HEK293 (cell line): ENCODE results near the gene ADH4.

Experiments
- CTCF ChIA-PET: fragments of 350-600 bp; formaldehyde crosslinking; extraction: SDS; loops from one replicate; lab custom pipeline; 2021; ENCODE audit warnings: antibody characterized with exemption; lab: Yijun Ruan, JAX
- POLR2A ChIA-PET: fragments of 300-600 bp; formaldehyde crosslinking; extraction: SDS; loops from one replicate; lab custom pipeline; 2020; ENCODE audit warnings: antibody characterized with exemption, inconsistent platforms; lab: Yijun Ruan, JAX
- H3K27ac ChIP-seq: fragments of 200-500 bp; sonication (Bioruptor generic); 2 replicates; pipeline ENCODE4 v1.5.1; 2014; ENCODE audit warnings: low read depth, low read length, control low read depth, inconsistent platforms; ENCODE audit errors: extremely low read depth
- H3K36me3 ChIP-seq, 2 experiments: fragments of 200-500 bp in 1 of 2; sonication (Bioruptor generic) in 1 of 2; 1 replicate in 1 of 2; 2 replicates in 1 of 2; pipeline ENCODE4 v1.5.1; 2014 to 2017; ENCODE audit warnings: inconsistent platforms in 2 of 2, low read length in 2 of 2; ENCODE audit not compliant: control insufficient read depth in 2 of 2, insufficient read depth in 1 of 2
- H3K4me1 ChIP-seq: fragments of 200-500 bp; sonication (Bioruptor generic); 2 replicates; pipeline ENCODE4 v1.5.1; 2014; ENCODE audit warnings: mild to moderate bottlenecking, low read length, inconsistent platforms; ENCODE audit not compliant: control insufficient read depth, insufficient read depth
- H3K4me3 ChIP-seq: 2 replicates; pipeline ENCODE4 v1.5.1; 2011; ENCODE audit warnings: low read depth, mild to moderate bottlenecking, control low read depth, low read length, moderate library complexity
- H3K9me3 ChIP-seq: fragments of 200-500 bp; sonication (Bioruptor generic); 2 replicates; pipeline ENCODE4 v1.5.1; 2014; ENCODE audit warnings: low read depth, low read length, inconsistent platforms; ENCODE audit not compliant: control insufficient read depth, insufficient read depth
- GLI2 ChIP-seq: fragments of 450-650 bp; formaldehyde crosslinking; IDR thresholded peaks from 2 replicates; pipeline ENCODE4; 2017; ENCODE audit warnings: missing biosample characterization, missing genetic modification characterization, low read depth, borderline replicate concordance
- GLIS2 ChIP-seq: fragments of 450-650 bp; formaldehyde crosslinking; IDR thresholded peaks from 2 replicates; pipeline ENCODE4 v1.5.1; 2016; ENCODE audit warnings: missing biosample characterization, missing genetic modification characterization
- KLF16 ChIP-seq: fragments of 450-650 bp; formaldehyde crosslinking; IDR thresholded peaks from 2 replicates; pipeline ENCODE4 v1.5.1; 2017; ENCODE audit warnings: missing biosample characterization, missing genetic modification characterization
- KLF8 ChIP-seq: fragments of 450-650 bp; formaldehyde crosslinking; IDR thresholded peaks from 2 replicates; pipeline ENCODE4 v1.5.1; 2016; ENCODE audit warnings: missing biosample characterization, missing genetic modification characterization
- OVOL3 ChIP-seq: fragments of 450-650 bp; formaldehyde crosslinking; IDR thresholded peaks from 2 replicates; pipeline ENCODE4 v1.5.1; 2016; ENCODE audit warnings: missing biosample characterization, missing genetic modification characterization
- RBAK ChIP-seq: fragments of 450-650 bp; formaldehyde crosslinking; IDR thresholded peaks from 2 replicates; pipeline ENCODE4 v1.5.1; 2016; ENCODE audit warnings: missing biosample characterization, missing genetic modification characterization
- SCRT2 ChIP-seq: fragments of 450-650 bp; formaldehyde crosslinking; IDR thresholded peaks from 2 replicates; pipeline ENCODE4 v1.5.1; 2016; ENCODE audit warnings: missing biosample characterization, missing genetic modification characterization
- TCF7L2 ChIP-seq: IDR thresholded peaks from 2 replicates; pipeline ENCODE4 v1.6.1; 2011; ENCODE audit warnings: low read depth, mild to moderate bottlenecking, inconsistent platforms, low read length, moderate library complexity, borderline replicate concordance
- ZBTB20 ChIP-seq: fragments of 450-650 bp; formaldehyde crosslinking; IDR thresholded peaks from 2 replicates; pipeline ENCODE4 v1.5.1; 2016; ENCODE audit warnings: missing biosample characterization, missing genetic modification characterization
- ZBTB26 ChIP-seq: fragments of 450-650 bp; formaldehyde crosslinking; optimal IDR thresholded peaks from 2 replicates; pipeline ENCODE3; 2016; ENCODE audit warnings: missing biosample characterization, mild to moderate bottlenecking, missing genetic modification characterization
- ZNF138 ChIP-seq: fragments of 450-650 bp; formaldehyde crosslinking; IDR thresholded peaks from 2 replicates; pipeline ENCODE4 v1.5.1; 2016; ENCODE audit warnings: missing biosample characterization, missing genetic modification characterization, borderline replicate concordance
- ZNF174 ChIP-seq: fragments of 450-650 bp; formaldehyde crosslinking; IDR thresholded peaks from 2 replicates; pipeline ENCODE4 v1.5.0; 2017; ENCODE audit warnings: missing biosample characterization, mild to moderate bottlenecking, missing genetic modification characterization
- ZNF280D ChIP-seq: fragments of 450-650 bp; formaldehyde crosslinking; IDR thresholded peaks from 2 replicates; pipeline ENCODE4 v1.5.1; 2016; ENCODE audit warnings: missing biosample characterization, missing genetic modification characterization
- ZNF341 ChIP-seq: fragments of 450-650 bp; formaldehyde crosslinking; IDR thresholded peaks from 2 replicates; pipeline ENCODE4; 2016; ENCODE audit warnings: low read depth, missing biosample characterization, missing genetic modification characterization
- ZNF354C ChIP-seq: fragments of 450-650 bp; formaldehyde crosslinking; IDR thresholded peaks from 2 replicates; pipeline ENCODE4 v1.5.1; 2016; ENCODE audit warnings: missing biosample characterization, missing genetic modification characterization, low read depth, borderline replicate concordance
- ZNF391 ChIP-seq: fragments of 450-650 bp; formaldehyde crosslinking; IDR thresholded peaks from 2 replicates; pipeline ENCODE4 v1.5.1; 2016; ENCODE audit warnings: low read depth, missing biosample characterization, missing genetic modification characterization, borderline replicate concordance
- ZNF48 ChIP-seq: fragments of 450-650 bp; formaldehyde crosslinking; IDR thresholded peaks from 2 replicates; pipeline ENCODE4 v1.5.1; 2016; ENCODE audit warnings: missing biosample characterization, missing genetic modification characterization
- ZNF510 ChIP-seq: fragments of 450-650 bp; formaldehyde crosslinking; IDR thresholded peaks from 2 replicates; pipeline ENCODE4 v1.5.1; 2018; ENCODE audit warnings: mild to moderate bottlenecking, missing genetic modification characterization, missing biosample characterization; ENCODE audit not compliant: insufficient replicate concordance
- ZNF660 ChIP-seq: fragments of 450-650 bp; IDR thresholded peaks from 2 replicates; pipeline ENCODE4 v1.5.1; 2018; ENCODE audit warnings: missing biosample characterization, mild to moderate bottlenecking, missing genetic modification characterization
- ZSCAN4 ChIP-seq: fragments of 450-650 bp; formaldehyde crosslinking; IDR thresholded peaks from 2 replicates; pipeline ENCODE4 v1.5.1; 2017; ENCODE audit warnings: missing biosample characterization, missing genetic modification characterization
- TF ChIP-seq, protein P1 (sequence below): fragments of 450-650 bp; formaldehyde crosslinking; IDR thresholded peaks from 2 replicates; pipeline ENCODE4 v1.5.1; 2017; ENCODE audit warnings: missing biosample characterization, mild to moderate bottlenecking, missing genetic modification characterization, moderate library complexity
- TF ChIP-seq, protein P2 (sequence below): fragments of 450-650 bp; formaldehyde crosslinking; IDR thresholded peaks from 2 replicates; pipeline ENCODE4 v1.5.1; 2017; ENCODE audit warnings: missing biosample characterization, missing genetic modification characterization
- TF ChIP-seq, protein P3 (sequence below): fragments of 450-650 bp; formaldehyde crosslinking; IDR thresholded peaks from 2 replicates; pipeline ENCODE4 v1.5.1; 2016; ENCODE audit warnings: missing biosample characterization, missing genetic modification characterization

The ADH4 gene

GRCh38 chr4:99151995-99152394 is 7.9 kb upstream of the ADH4 start (continued):
- no peak for TF ChIP-seq TCF7L2
- TF ChIP-seq ZNF660 (tag by site-specific recombination), result no peak
- TF ChIP-seq, protein P1, sequence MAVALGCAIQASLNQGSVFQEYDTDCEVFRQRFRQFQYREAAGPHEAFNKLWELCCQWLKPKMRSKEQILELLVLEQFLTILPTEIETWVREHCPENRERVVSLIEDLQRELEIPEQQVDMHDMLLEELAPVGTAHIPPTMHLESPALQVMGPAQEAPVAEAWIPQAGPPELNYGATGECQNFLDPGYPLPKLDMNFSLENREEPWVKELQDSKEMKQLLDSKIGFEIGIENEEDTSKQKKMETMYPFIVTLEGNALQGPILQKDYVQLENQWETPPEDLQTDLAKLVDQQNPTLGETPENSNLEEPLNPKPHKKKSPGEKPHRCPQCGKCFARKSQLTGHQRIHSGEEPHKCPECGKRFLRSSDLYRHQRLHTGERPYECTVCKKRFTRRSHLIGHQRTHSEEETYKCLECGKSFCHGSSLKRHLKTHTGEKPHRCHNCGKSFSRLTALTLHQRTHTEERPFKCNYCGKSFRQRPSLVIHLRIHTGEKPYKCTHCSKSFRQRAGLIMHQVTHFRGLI (tag by site-specific recombination), result no peak

DNA sequence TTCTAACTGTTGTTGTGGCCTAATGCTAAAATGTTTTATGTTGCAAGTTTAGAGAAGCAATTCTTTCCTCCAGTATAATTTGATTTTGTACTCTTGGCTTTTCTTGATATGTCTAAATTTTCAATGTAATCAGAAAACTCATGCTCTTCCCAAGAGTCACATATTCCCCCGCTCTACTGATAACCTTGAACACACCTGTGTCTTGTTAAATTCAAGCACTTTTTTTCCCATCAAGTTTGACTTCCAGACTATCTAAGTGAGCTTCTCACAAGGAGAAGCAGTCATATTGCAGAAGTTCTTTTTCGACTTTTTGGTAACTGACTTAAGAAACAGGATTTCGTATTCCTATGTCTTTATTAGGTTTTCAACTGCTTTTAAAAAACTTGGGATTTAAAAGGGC is 7.4 kb upstream of the ADH4 start:
- ChIA-PET CTCF (no interaction called here), POLR2A (no interaction called here)
- Histone ChIP-seq H3K9me3 (no peaks in the 10 kb centered on the region), H3K4me1 (no peaks in the 10 kb centered on the region), H3K27ac (no peak overlapping the region), H3K36me3 (no peaks in the 10 kb centered on the region), H3K4me3 (no peak overlapping the region)
- TF ChIP-seq ZNF280D (no peak), ZNF341 (tag by site-specific recombination) (no peak), ZNF174 (tag by site-specific recombination) (no peak), ZNF391 (tag by site-specific recombination) (no peak), KLF8 (no peak), ZBTB20 (tag by site-specific recombination) (no peak), ZNF354C (tag by site-specific recombination) (no peak), GLI2 (tag by site-specific recombination) (no peak), KLF16 (tag by site-specific recombination) (no peak), ZNF48 (no peak), SCRT2 (tag by site-specific recombination) (no peak), GLIS2 (tag by site-specific recombination) (no peak), ZNF138 (tag by site-specific recombination) (no peak), OVOL3 (tag by site-specific recombination) (no peak), RBAK (tag by site-specific recombination) (no peak), ZNF510 (tag by site-specific recombination) (no peak), ZBTB26 (tag by site-specific recombination) (no peak), ZSCAN4 (tag by site-specific recombination) (no peak)
- TF ChIP-seq, protein P2, sequence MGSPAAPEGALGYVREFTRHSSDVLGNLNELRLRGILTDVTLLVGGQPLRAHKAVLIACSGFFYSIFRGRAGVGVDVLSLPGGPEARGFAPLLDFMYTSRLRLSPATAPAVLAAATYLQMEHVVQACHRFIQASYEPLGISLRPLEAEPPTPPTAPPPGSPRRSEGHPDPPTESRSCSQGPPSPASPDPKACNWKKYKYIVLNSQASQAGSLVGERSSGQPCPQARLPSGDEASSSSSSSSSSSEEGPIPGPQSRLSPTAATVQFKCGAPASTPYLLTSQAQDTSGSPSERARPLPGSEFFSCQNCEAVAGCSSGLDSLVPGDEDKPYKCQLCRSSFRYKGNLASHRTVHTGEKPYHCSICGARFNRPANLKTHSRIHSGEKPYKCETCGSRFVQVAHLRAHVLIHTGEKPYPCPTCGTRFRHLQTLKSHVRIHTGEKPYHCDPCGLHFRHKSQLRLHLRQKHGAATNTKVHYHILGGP, result no peak
- TF ChIP-seq, protein P3, sequence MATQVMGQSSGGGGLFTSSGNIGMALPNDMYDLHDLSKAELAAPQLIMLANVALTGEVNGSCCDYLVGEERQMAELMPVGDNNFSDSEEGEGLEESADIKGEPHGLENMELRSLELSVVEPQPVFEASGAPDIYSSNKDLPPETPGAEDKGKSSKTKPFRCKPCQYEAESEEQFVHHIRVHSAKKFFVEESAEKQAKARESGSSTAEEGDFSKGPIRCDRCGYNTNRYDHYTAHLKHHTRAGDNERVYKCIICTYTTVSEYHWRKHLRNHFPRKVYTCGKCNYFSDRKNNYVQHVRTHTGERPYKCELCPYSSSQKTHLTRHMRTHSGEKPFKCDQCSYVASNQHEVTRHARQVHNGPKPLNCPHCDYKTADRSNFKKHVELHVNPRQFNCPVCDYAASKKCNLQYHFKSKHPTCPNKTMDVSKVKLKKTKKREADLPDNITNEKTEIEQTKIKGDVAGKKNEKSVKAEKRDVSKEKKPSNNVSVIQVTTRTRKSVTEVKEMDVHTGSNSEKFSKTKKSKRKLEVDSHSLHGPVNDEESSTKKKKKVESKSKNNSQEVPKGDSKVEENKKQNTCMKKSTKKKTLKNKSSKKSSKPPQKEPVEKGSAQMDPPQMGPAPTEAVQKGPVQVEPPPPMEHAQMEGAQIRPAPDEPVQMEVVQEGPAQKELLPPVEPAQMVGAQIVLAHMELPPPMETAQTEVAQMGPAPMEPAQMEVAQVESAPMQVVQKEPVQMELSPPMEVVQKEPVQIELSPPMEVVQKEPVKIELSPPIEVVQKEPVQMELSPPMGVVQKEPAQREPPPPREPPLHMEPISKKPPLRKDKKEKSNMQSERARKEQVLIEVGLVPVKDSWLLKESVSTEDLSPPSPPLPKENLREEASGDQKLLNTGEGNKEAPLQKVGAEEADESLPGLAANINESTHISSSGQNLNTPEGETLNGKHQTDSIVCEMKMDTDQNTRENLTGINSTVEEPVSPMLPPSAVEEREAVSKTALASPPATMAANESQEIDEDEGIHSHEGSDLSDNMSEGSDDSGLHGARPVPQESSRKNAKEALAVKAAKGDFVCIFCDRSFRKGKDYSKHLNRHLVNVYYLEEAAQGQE, result no peak
